MM.1S (cell line): ENCODE data around the gene NEURL1B.

Experiments
- EZH2 ChIP-seq: fragments of 300-600 bp; sonication (generic); optimal IDR thresholded peaks from 2 replicates; pipeline ENCODE3; 2017; ENCODE audit warnings: low read depth, mild to moderate bottlenecking, antibody characterized with exemption, low read length, mixed read lengths
- TF ChIP-seq, protein P1 (sequence below): fragments of 300-600 bp; sonication (generic); IDR thresholded peaks from 2 replicates; pipeline ENCODE4 v1.5.1; 2016; ENCODE audit warnings: antibody characterized with exemption, low read length, mixed read lengths

DNA sequence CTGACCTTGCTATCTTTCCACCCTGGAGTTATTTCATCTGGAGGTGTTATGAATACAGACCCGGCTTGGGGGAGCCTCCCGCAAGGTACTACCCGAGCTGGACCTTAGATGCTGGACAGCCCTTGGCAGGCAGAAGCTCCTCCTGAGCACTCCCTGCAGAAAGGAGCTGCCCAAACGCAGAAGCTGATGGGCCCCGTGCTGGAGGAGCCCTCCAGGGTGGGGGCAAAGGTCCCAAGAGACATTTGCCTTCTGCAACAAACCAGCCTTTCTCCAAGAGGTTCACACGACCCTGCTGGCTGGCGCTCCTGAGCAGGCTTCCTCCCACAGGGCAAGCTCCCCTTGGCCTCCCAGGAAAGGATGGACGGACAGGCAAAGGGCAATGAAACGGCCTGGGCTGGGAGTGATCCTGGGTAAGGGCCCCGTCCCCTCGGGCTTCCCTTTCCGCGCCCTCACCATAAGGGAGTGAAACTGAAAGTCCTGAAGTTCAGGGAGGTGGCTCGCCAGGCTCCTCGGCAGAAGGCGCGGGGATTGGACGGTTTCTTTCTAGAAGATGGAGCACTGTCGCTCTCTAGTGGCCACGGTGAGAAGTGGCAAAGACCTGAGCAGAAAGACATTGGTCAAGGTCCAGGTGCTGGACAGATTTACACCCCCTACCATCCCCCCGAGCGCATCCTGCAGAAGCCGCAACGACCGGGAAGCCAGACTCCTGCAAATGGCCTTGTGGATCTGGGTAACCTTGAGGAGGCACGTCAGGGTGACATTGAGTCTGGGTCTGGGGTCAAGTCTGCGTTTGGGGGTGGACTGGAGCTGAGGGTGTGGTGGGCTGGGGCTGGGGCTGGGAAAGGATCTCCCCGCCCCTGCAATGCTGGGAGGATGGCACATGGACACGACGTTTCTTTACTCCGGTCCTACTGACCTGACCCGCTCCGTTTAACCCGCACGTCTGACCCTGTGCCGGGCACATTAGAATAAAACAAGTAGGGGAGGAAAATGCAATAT, 56.4 kb downstream of the NEURL1B start:
- TF ChIP-seq, protein P1, sequence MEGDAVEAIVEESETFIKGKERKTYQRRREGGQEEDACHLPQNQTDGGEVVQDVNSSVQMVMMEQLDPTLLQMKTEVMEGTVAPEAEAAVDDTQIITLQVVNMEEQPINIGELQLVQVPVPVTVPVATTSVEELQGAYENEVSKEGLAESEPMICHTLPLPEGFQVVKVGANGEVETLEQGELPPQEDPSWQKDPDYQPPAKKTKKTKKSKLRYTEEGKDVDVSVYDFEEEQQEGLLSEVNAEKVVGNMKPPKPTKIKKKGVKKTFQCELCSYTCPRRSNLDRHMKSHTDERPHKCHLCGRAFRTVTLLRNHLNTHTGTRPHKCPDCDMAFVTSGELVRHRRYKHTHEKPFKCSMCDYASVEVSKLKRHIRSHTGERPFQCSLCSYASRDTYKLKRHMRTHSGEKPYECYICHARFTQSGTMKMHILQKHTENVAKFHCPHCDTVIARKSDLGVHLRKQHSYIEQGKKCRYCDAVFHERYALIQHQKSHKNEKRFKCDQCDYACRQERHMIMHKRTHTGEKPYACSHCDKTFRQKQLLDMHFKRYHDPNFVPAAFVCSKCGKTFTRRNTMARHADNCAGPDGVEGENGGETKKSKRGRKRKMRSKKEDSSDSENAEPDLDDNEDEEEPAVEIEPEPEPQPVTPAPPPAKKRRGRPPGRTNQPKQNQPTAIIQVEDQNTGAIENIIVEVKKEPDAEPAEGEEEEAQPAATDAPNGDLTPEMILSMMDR: peak; percentile 90
- TF ChIP-seq EZH2: no peak
